Measurements from ENCODE around the gene PYGM. TPM values are rescaled to one million over a fixed set of nuclear protein-coding genes. Genes with fewer than 3 reads are reported as not detected.

Gene PYGM
- total and polyA plus RNA-seq, 2 donors (not counting 3 experiments of a cell fraction or from before 2014, with no cell fraction given), result 0.10 to 0.62 TPM

GRCh38 chr11:64720640-64721358, 39.0 kb downstream of the PYGM start:
- CTCF ChIA-PET, result interaction anchor here (1.0 kb wide), 1 partner anchor 32 kb away, joined by 3 read pairs; no protein-coding TSS in a partner anchor
- Histone ChIP-seq H3K4me3 (replicated peaks in 1 of 3; ENCODE audit: insufficient read depth in 1 of 3, low read depth in 1 of 3, low read length in 3 of 3) (no peak overlapping the region), H3K9ac (replicated peaks; ENCODE audit: extremely low read depth, insufficient read depth, low read length) (no peak overlapping the region), H4K20me1 (replicated peaks; ENCODE audit: control insufficient read depth, extremely low read depth, insufficient read depth, low read length) (no peaks in the 10 kb centered on the region), H3K4me1 (ENCODE audit: control insufficient read depth, extremely low read depth, insufficient read depth, low read length) (no peaks in the 10 kb centered on the region), H3K36me3 (ENCODE audit: control insufficient read depth in 2 of 2, extremely low read depth in 1 of 2, insufficient read depth in 2 of 2, low read length in 2 of 2) (no peaks in the 10 kb centered on the region), H3K79me2 (ENCODE audit: control insufficient read depth, insufficient read depth, low read length) (no peaks in the 10 kb centered on the region), H3K9me1 (replicated peaks; ENCODE audit: control insufficient read depth, extremely low read depth, insufficient read depth, low read length) (no peaks in the 10 kb centered on the region), H3K9me3 (replicated peaks; ENCODE audit: control insufficient read depth, insufficient read depth, low read length) (no peaks in the 10 kb centered on the region), H3K27me3 (ENCODE audit: control insufficient read depth in 2 of 2, insufficient read depth in 2 of 2, low read length in 2 of 2) (peaks cover 26 to 29% of the 10 kb centered on the region in 2 experiments), H3K27ac (ENCODE audit: insufficient read depth, low read depth, low read length) (no peak overlapping the region), H2AFZ (ENCODE audit: low read depth, low read length) (no peak overlapping the region), H3K4me2 (ENCODE audit: insufficient read depth, low read length) (no peak overlapping the region)
- TF ChIP-seq POLR2A (IDR thresholded peaks at IDR 0.05; ENCODE audit: low read depth, low read length), result no peak
- no peak for TF ChIP-seq MYC (IDR thresholded peaks at IDR 0.05; ENCODE audit: low read depth, low read length)
- no peak for TF ChIP-seq MAX (IDR thresholded peaks at IDR 0.05; ENCODE audit: insufficient read depth, insufficient read length)
- no peak for TF ChIP-seq FOS (IDR thresholded peaks at IDR 0.05; ENCODE audit: borderline replicate concordance, insufficient read depth, low read length)
- no peak for TF ChIP-seq CTCF (IDR thresholded peaks at IDR 0.05; ENCODE audit: extremely low read depth in 1 of 2, insufficient read depth in 1 of 2, low read depth in 1 of 2, low read length in 2 of 2)
- no peak for TF ChIP-seq POLR2AphosphoS5 (IDR thresholded peaks at IDR 0.05; ENCODE audit: insufficient read depth, low read depth, low read length)
- TF ChIP-seq EZH2 (IDR thresholded peaks at IDR 0.05; ENCODE audit: borderline replicate concordance, low read depth, low read length, severe bottlenecking), result no peak
- no peak for TF ChIP-seq JUN (IDR thresholded peaks at IDR 0.05; ENCODE audit: borderline replicate concordance, insufficient read depth, insufficient read length, low read depth)
- TF ChIP-seq GATA2 (IDR thresholded peaks at IDR 0.05; ENCODE audit: insufficient read depth, insufficient read length, low read depth, low read length), result no peak
- BruUV-seq (replicated peaks), result no TSS peak
- FAIRE-seq (no peak), DNase-seq (ENCODE audit: low read depth, low spot score) (no peak)
- intact Hi-C loops (cut with micrococcal nuclease) (no loop called here), dilution Hi-C loops (cut with MboI; ENCODE audit: extremely low pct_ligation_motif_present, low sequenced_read_pairs) (no loop called here)
- POLR2A ChIA-PET, result no interaction called here

All from endothelial cell of umbilical vein (primary cell).